ENCODE measurements around the gene FBXO36.

- no peak for TF ChIP-seq CTCF (IDR thresholded peaks at IDR 0.05)
- TF ChIP-seq POLR2A (IDR thresholded peaks at IDR 0.05) = no peak
- TF ChIP-seq EP300 (IDR thresholded peaks at IDR 0.05) = no peak
Observed at GRCh38 chr2:229879191-229879950, 42.9 kb upstream of the FBXO36 start.
